ENCODE measurements around the gene GCLC. TPM values are rescaled to one million over a fixed set of nuclear protein-coding genes. Genes with fewer than 3 reads are reported as not detected.

Gene GCLC
- total and polyA plus RNA-seq, 12 donors: 7.3 to 116 (median 37.9) TPM

GRCh38 chr6:53512626-53513025, 32.3 kb downstream of the GCLC start:
- no peaks in the 10 kb centered on the region for H3K4me1 ChIP-seq (replicated peaks in 1 of 2)
- no peak for DNase-seq
- H3K27me3 ChIP-seq: no peaks in the 10 kb centered on the region
- no peak overlapping the region for H3K27ac ChIP-seq
- WGBS, 4 donors: 71 to 95% (median 85%) methylated on average over 4 of the region's 4 CpGs
- H3K36me3 ChIP-seq (replicated peaks in 1 of 2): peaks cover 0 to 31% of the 10 kb centered on the region in 2 donors
- TF ChIP-seq POLR2A (IDR thresholded peaks at IDR 0.05) (no peak), CTCF (IDR thresholded peaks at IDR 0.05) (no peak)
- no peaks in the 10 kb centered on the region for H3K9me3 ChIP-seq (replicated peaks in 1 of 3)
- intact Hi-C loops (cut with DNase I): no loop called here
- H3K4me3 ChIP-seq: no peak overlapping the region

GRCh38 chr6:53510746-53511145, 34.2 kb downstream of the GCLC start:
- H3K27ac ChIP-seq: no peak overlapping the region

GRCh38 chr6:53506872-53507271, 38.0 kb downstream of the GCLC start:
- Histone ChIP-seq H3K4me1 (replicated peaks in 1 of 2) (no peaks in the 10 kb centered on the region), H3K9me3 (replicated peaks in 1 of 3) (no peaks in the 10 kb centered on the region), H3K27me3 (no peaks in the 10 kb centered on the region), H3K27ac (no peak overlapping the region), H3K36me3 (replicated peaks in 1 of 2) (peaks cover 0 to 50% of the 10 kb centered on the region in 2 donors), H3K4me3 (no peak overlapping the region)
- 82 to 89% (median 86%) methylated on average over 5 of the region's 5 CpGs for WGBS, 4 donors
- no peak for TF ChIP-seq CTCF (IDR thresholded peaks at IDR 0.05)
- no peak for TF ChIP-seq POLR2A (IDR thresholded peaks at IDR 0.05)
- intact Hi-C loops (cut with DNase I): no loop called here
- DNase-seq: no peak

More at GRCh38 chr6:53510746-53511145, 34.2 kb downstream of the GCLC start:
- TF ChIP-seq POLR2A (IDR thresholded peaks at IDR 0.05) (no peak), CTCF (IDR thresholded peaks at IDR 0.05) (no peak)
- intact Hi-C loops (cut with DNase I): no loop called here
- Histone ChIP-seq H3K4me3 (no peak overlapping the region), H3K36me3 (replicated peaks in 1 of 2) (peaks cover 0 to 39% of the 10 kb centered on the region in 2 donors), H3K27me3 (no peaks in the 10 kb centered on the region), H3K4me1 (replicated peaks in 1 of 2) (no peaks in the 10 kb centered on the region), H3K9me3 (replicated peaks in 1 of 3) (no peaks in the 10 kb centered on the region)
- 95 to 100% (median 97%) methylated on average over 3 of the region's 3 CpGs for WGBS, 4 donors
- no peak for DNase-seq

GRCh38 chr6:53504512-53504911, 40.4 kb downstream of the GCLC start:
- WGBS, 4 donors: 76 to 88% (median 81%) methylated on average over 3 of the region's 3 CpGs
- Histone ChIP-seq H3K4me3 (no peak overlapping the region), H3K27ac (no peak overlapping the region), H3K9me3 (replicated peaks in 1 of 3) (no peaks in the 10 kb centered on the region), H3K27me3 (no peaks in the 10 kb centered on the region), H3K4me1 (replicated peaks in 1 of 2) (no peaks in the 10 kb centered on the region), H3K36me3 (replicated peaks in 1 of 2) (peaks cover 0 to 63% of the 10 kb centered on the region in 2 donors)
- no peak for DNase-seq
- intact Hi-C loops (cut with DNase I): no loop called here
- TF ChIP-seq CTCF (IDR thresholded peaks at IDR 0.05) (no peak), POLR2A (IDR thresholded peaks at IDR 0.05) (no peak)

All from adrenal gland (tissue), 12 donors.